GM19438 (cell line): ENCODE results near the gene TBL1XR1.

Source experiments
- ATAC-seq: cut with Tn5 transposase; IDR thresholded peaks from one replicate; pipeline ENCODE4 v1.9.1; 2021; ENCODE audit warnings: low read depth; ENCODE audit not compliant: unreplicated experiment

The TBL1XR1 gene

GRCh38 chr3:177071496-177072156, 125.7 kb downstream of the TBL1XR1 start:
- no peak for ATAC-seq

DNA sequence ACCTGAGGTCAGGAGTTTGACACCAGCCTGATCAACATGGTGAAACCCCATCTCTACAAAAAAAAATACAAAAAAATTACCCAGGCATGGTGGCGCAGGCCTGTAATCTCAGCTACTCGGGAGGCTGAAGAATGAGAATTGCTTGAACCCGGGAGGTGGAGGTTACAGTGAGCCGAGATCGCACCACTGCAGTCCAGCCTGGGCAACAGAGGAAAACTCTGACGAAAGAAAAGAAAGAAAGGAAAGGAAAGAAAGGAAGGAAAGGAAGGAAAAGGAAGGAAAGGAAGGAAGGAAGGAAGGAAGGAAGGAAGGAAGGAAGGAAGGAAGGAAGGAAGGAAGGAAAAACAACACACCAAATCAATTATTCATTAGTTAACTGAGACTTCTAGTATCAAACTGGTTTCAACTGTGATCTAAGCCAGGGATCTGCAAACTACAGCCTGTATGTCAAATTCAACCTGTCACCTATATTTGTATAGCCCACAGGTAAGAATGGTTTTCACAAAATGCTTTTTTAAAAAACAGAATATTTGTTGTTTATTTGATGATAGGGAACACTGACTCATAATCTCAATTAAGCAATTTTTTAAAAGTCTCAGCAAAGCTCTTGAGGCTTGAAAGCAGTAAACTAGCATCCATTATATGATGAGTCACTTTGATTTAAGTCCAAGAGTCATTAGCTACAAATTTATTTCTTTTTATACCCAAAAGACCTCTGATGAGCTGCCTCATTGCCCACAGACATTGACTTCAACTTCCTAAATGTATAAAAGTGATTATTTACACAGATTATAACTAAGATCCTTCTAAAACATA, 127.6 kb downstream of the TBL1XR1 start:
- ATAC-seq = no peak

- ATAC-seq = no peak
Observed at GRCh38 chr3:177068967-177069366, 128.3 kb downstream of the TBL1XR1 start.

GRCh38 chr3:177066068-177066467, 131.2 kb downstream of the TBL1XR1 start:
- no peak for ATAC-seq

- ATAC-seq = no peak
Observed at GRCh38 chr3:177065285-177066033, 131.8 kb downstream of the TBL1XR1 start.

- no peak for ATAC-seq
Observed at GRCh38 chr3:177062052-177062732, 135.1 kb downstream of the TBL1XR1 start.

DNA sequence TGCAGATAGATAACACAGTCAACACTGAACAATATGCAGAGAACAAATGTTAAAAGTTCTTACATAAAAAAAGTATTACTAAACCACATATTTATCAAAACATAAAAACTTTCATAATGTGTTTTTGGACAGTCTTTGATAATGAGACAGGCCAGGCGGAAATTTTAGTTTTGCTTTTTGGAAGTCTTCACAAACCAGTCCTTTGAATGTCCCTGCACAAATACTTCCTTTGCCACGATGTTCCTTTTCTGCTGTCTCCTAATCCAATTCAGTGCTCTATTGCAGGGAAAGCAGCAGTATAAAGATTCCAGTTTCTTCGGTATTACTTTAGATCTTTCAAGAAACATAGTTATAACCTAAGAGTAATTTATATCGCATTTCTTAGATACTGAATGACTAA, 135.9 kb downstream of the TBL1XR1 start:
- ATAC-seq = no peak

DNA sequence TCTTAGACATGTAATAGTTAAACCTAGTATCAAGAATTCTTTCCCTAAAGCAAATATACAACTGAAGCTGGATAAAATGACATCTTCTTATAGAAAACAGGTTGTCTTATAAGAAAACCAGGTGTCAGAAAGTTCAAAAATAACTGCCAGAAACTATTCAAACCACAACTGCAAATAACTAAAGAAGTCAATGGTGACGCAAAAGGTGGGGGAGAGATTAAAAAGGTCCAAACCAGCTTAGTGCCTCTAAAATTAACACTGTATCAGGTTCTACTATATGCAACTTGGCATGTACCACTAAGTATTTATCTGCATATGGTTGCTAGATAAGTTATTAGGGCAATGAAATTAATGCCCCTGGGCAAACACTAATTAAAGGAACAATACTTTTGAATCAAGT, 136.8 kb downstream of the TBL1XR1 start:
- ATAC-seq = no peak

- no peak for ATAC-seq
Observed at GRCh38 chr3:177058648-177059047, 138.6 kb downstream of the TBL1XR1 start.

- peak; percentile 83 for ATAC-seq
Observed at GRCh38 chr3:177057768-177058167, 139.5 kb downstream of the TBL1XR1 start.

- no peak for ATAC-seq
Observed at GRCh38 chr3:177056927-177057326, 140.4 kb downstream of the TBL1XR1 start.

GRCh38 chr3:177055605-177056571, 141.4 kb downstream of the TBL1XR1 start:
- ATAC-seq = no peak

DNA sequence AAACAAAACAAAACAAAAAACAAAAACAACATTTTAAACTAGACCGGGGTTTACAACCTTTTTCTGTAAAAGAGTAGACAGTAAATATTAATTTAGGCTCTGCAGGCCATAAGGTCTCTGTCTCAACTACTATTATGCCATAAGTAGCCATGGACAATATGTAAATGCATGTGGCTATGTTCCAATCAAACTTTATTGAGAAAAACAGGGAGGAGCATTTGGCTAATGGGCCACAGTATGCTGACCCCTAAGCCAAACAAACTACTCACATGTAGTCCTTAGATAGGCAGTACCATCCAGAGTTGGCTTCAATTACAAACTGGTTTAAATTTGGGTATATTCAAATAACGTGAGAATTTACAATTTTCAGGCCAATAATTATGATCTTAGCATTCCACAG, 144.2 kb downstream of the TBL1XR1 start:
- ATAC-seq = no peak

DNA sequence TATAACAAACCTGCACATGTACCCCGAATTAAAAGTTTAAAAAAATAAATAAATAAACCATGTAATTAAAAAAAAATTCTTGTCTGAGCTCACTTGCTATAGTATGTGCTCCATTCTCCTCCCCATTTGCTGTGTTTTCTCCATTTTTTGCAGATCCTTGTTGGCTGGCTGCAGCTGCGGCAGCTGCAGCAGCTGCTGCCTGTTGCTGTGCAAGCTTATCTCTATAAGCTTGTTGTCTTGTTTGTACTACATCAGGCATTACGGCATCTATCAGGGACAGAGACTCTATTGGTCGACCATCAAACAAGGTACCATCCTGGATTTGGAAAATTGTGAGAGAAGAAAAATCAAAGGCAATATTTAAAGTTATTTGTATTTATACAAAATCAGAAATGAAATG, 145.9 kb downstream of the TBL1XR1 start:
- ATAC-seq = no peak

DNA sequence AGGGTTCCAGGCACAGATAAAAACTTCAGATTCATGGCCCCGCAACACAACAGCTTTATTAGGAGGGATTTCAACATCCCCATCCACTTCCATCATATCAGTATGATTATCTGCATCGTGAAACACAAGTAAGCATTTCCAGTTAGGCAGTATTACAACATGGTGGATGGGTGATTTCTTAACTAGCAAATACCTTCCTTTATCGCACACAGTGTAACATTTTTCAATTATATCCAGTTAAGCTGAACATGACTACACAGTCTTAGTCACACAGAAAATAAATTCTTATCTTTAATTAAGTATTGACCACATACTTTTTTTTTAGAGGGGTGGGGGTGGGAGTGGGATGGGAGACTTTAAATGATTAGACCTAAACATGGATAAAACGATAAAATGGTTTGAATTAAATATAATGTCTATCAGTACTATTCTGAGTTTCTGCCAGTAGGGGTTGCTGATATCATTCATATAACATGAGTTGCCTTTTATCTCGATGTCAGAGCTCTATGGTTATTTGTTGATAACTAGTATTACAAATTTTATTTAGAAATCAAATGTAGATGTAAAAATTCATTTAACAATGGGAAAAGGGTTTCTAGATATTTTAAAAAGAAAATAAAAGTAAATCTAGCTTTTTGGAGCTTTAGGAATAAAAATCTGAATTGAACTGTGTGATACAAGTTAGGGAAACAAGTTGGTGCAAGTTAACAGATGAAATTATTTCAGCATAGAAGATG, 146.6 kb downstream of the TBL1XR1 start:
- no peak for ATAC-seq

- no peak for ATAC-seq
Observed at GRCh38 chr3:177045767-177046166, 151.5 kb downstream of the TBL1XR1 start.

DNA sequence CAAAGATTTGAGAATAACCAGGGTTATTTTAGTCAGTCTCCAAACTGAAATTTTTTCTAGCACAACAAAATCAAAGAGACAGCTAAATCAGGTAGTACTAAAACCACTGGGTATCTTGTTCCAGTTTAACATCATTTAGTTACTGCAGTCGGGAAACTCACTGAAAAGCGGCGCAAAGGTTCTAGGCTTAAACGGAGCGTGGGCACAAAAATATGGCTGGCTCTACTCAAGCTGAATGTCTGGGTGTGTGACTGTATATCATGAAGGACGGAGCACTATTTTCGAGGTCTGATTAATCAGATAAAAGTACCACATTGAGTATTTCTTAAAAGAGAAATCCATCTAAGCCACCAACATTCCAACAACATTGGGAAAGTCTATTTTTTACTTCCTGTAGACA, 152.1 kb downstream of the TBL1XR1 start:
- ATAC-seq = no peak

DNA sequence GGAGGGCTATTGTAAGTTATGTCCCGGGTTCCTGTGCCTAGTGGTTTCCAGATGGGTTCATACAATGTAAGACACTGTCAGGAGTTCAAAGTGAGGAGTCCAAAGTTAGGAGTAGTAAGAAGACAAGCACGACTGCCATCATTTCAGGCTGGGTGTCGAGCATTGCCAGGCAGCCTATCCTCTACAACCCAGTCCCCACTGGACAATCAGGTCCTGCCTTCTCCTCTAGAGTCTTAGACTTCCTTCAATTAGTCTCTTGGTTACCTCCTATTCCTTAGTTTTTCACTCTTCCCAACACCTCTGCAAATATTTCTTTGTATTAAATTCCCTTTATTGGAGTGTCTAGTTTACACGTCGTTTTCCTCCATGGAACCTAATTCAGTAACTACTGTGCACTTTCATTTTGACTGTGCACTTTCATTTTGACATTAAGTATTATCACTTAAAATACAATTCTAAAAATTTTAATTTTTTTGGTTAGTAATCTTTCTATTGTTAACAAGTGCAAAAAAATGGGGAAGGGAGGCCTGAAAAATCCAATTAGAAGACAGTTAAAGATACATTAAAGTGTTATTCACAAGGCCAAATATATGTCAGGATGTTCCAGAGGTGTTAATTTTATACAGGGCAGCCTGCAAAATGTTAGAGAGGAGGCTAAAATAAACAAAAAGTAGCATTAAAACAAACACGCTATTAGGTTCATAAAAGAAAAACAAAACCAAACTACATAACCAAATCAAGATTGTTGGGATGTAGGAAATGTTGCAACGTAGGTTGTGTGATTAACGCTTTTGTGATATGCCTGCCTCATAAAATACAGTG, 155.3 kb downstream of the TBL1XR1 start:
- peak; percentile 69 for ATAC-seq
